Loucy (cell line): ENCODE data around the gene PIK3R5.
"Not testable (repeated sequence)": the region's sequence is repeated elsewhere in the genome, so short reads cannot be mapped to it uniquely, and the experiment has no call there.

Experiments used
- H2AFZ ChIP-seq: fragments of 200-600 bp; sonication (generic); 2 replicates; pipeline ENCODE4 v1.6.0; 2016; ENCODE audit warnings: antibody characterized with exemption, mild to moderate bottlenecking, low read length, moderate library complexity
- H3F3A ChIP-seq: fragments of 200-600 bp; 2 replicates; pipeline ENCODE4 v1.6.0; 2016; ENCODE audit warnings: antibody characterized with exemption, low read depth, mild to moderate bottlenecking
- H3K27me3 ChIP-seq: fragments of 200-600 bp; sonication (generic); 2 replicates; pipeline ENCODE4 v1.6.1; 2014; ENCODE audit warnings: low read length, mild to moderate bottlenecking; ENCODE audit not compliant: insufficient read depth, poor library complexity, severe bottlenecking
- H3K36me3 ChIP-seq: fragments of 200-600 bp; sonication (generic); 2 replicates; pipeline ENCODE4 v1.6.1; 2016; ENCODE audit warnings: low read length; ENCODE audit not compliant: insufficient read depth
- H3K4me1 ChIP-seq: fragments of 200-600 bp; sonication (generic); 2 replicates; pipeline ENCODE4 v1.5.1; 2014; ENCODE audit warnings: low read length, mild to moderate bottlenecking; ENCODE audit not compliant: insufficient read depth, poor library complexity, severe bottlenecking
- H3K4me2 ChIP-seq: fragments of 200-600 bp; sonication (generic); 2 replicates; pipeline ENCODE4 v1.6.0; 2014; ENCODE audit warnings: antibody characterized with exemption, low read length, low read depth, mild to moderate bottlenecking; ENCODE audit not compliant: poor library complexity, severe bottlenecking
- H3K4me3 ChIP-seq: fragments of 200-600 bp; sonication (generic); 2 replicates; pipeline ENCODE4 v1.5.1; 2014; ENCODE audit warnings: low read length, mild to moderate bottlenecking, mixed read lengths; ENCODE audit not compliant: poor library complexity, severe bottlenecking
- H3K79me2 ChIP-seq: fragments of 200-600 bp; sonication (generic); 2 replicates; pipeline ENCODE4 v1.6.1; 2014; ENCODE audit warnings: low read length; ENCODE audit not compliant: insufficient read depth
- H3K9ac ChIP-seq: fragments of 200-600 bp; sonication (generic); 2 replicates; pipeline ENCODE4 v1.6.0; 2014; ENCODE audit warnings: mild to moderate bottlenecking, low read depth, low read length, moderate library complexity; ENCODE audit not compliant: poor library complexity, severe bottlenecking
- H3K9me2 ChIP-seq: fragments of 200-600 bp; sonication (generic); replicated peaks from 2 replicates; pipeline ENCODE4 v1.6.1; 2016; ENCODE audit warnings: low read depth, low read length, mixed read lengths
- H3K9me3 ChIP-seq: fragments of 200-600 bp; sonication (generic); 2 replicates; pipeline ENCODE4 v1.6.1; 2014; ENCODE audit warnings: mild to moderate bottlenecking, antibody characterized with exemption, low read length, low read depth; ENCODE audit not compliant: insufficient read depth
- H4K20me1 ChIP-seq: fragments of 200-600 bp; sonication (generic); 2 replicates; pipeline ENCODE4 v1.6.0; 2014; ENCODE audit warnings: antibody characterized with exemption, low read length, mild to moderate bottlenecking; ENCODE audit not compliant: insufficient read depth, poor library complexity, severe bottlenecking
- CTCF ChIP-seq: fragments of 200-600 bp; sonication (generic); conservative IDR thresholded peaks from 2 replicates; pipeline ENCODE4 v1.5.1; 2014; ENCODE audit warnings: mild to moderate bottlenecking, antibody characterized with exemption, low read length
- EZH2phosphoT487 ChIP-seq: fragments of 200-600 bp; IDR thresholded peaks from 2 replicates; pipeline ENCODE4 v1.6.1; 2018; ENCODE audit warnings: antibody characterized with exemption, mild to moderate bottlenecking, moderate library complexity, borderline replicate concordance

The PIK3R5 gene

GRCh38 chr17:8994319-8994718 is 28.8 kb upstream of the PIK3R5 start:
- H3K9ac ChIP-seq, result no peak overlapping the region
- H3K4me2 ChIP-seq, result no peak overlapping the region

GRCh38 chr17:8991514-8992285 is 26.2 kb upstream of the PIK3R5 start:
- no peaks in the 10 kb centered on the region for H3K9me2 ChIP-seq
- no peaks in the 10 kb centered on the region for H3K36me3 ChIP-seq
- no peaks in the 10 kb centered on the region for H3K79me2 ChIP-seq
- H3K27me3 ChIP-seq, result no peaks in the 10 kb centered on the region
- H3K9ac ChIP-seq, result no peak overlapping the region
- no peaks in the 10 kb centered on the region for H4K20me1 ChIP-seq
- H2AFZ ChIP-seq, result peak overlapping the region; percentile 85
- peak overlapping the region; percentile 16 for H3K4me2 ChIP-seq
- H3K4me3 ChIP-seq, result no peak overlapping the region
- peaks cover 6% of the 10 kb centered on the region for H3K4me1 ChIP-seq
- TF ChIP-seq CTCF (peak; percentile 94), EZH2phosphoT487 (no peak)
- no peaks in the 10 kb centered on the region; the same call in 1 of the 2 replicates for H3K9me3 ChIP-seq
- H3F3A ChIP-seq, result no peaks in the 10 kb centered on the region

More at GRCh38 chr17:8994319-8994718, 28.8 kb upstream of the PIK3R5 start:
- H3K4me1 ChIP-seq, result peaks cover 6% of the 10 kb centered on the region
- no peaks in the 10 kb centered on the region for H4K20me1 ChIP-seq
- H3K79me2 ChIP-seq, result no peaks in the 10 kb centered on the region
- no peaks in the 10 kb centered on the region for H3K36me3 ChIP-seq
- H3F3A ChIP-seq, result no peaks in the 10 kb centered on the region
- TF ChIP-seq CTCF (peak; percentile 93), EZH2phosphoT487 (no peak)
- no peak overlapping the region for H2AFZ ChIP-seq
- no peaks in the 10 kb centered on the region for H3K9me2 ChIP-seq
- no peak overlapping the region for H3K4me3 ChIP-seq
- H3K9me3 ChIP-seq, result no peaks in the 10 kb centered on the region
- no peaks in the 10 kb centered on the region for H3K27me3 ChIP-seq

GRCh38 chr17:8988263-8988935 is 22.9 kb upstream of the PIK3R5 start:
- H3K27me3 ChIP-seq, H3K9me2 ChIP-seq, H3K36me3 ChIP-seq, H3K9me3 ChIP-seq, H4K20me1 ChIP-seq, H3K9ac ChIP-seq, H3K4me3 ChIP-seq, H3F3A ChIP-seq, H3K79me2 ChIP-seq, H3K4me2 ChIP-seq, H2AFZ ChIP-seq: not testable (repeated sequence)
- peaks cover 14% of the 10 kb centered on the region for H3K4me1 ChIP-seq
